Measurements from ENCODE around the gene FAU.
"Not testable (repeated sequence)": the region's sequence is repeated elsewhere in the genome, so short reads cannot be mapped to it uniquely, and the experiment has no call there.

FAU gene

DNA sequence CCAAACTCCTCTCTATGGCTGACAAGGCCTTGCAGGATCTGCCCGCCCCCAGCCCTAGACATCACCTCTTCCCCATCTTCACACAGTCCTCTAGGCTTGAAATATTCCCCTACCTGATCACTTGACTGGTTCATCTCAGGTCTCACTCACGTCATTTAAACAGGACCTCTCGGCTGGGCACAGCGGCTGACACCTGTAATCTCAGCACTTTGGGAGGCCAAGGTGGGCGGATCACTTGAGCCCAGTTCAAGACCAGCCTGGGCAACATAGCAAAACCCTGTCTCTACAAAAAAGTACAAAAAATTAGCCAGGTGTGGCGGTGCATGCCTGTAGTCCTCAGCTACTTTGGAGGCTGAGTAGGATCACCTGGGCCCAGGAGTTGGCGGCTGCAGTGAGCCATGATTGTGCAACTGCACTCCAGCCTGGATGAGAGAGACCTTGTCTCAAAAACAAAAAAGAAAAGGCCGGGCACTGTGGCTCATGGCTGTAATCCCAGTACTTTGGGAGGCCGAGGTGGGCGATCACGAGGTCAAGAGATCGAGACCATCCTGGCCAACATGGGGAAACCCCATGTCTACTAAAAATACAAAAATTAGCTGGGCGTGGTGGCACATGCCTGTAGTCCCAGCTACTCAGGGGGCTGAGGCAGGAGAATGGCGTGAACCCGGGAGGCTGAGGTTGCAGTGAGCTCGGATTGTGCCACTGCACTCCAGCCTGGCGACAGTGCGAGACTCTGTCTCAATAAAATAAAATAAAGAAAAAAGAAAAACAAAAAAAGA lies 2.9 kb downstream of the FAU start:
- not testable (repeated sequence) for DNase-seq

DNA sequence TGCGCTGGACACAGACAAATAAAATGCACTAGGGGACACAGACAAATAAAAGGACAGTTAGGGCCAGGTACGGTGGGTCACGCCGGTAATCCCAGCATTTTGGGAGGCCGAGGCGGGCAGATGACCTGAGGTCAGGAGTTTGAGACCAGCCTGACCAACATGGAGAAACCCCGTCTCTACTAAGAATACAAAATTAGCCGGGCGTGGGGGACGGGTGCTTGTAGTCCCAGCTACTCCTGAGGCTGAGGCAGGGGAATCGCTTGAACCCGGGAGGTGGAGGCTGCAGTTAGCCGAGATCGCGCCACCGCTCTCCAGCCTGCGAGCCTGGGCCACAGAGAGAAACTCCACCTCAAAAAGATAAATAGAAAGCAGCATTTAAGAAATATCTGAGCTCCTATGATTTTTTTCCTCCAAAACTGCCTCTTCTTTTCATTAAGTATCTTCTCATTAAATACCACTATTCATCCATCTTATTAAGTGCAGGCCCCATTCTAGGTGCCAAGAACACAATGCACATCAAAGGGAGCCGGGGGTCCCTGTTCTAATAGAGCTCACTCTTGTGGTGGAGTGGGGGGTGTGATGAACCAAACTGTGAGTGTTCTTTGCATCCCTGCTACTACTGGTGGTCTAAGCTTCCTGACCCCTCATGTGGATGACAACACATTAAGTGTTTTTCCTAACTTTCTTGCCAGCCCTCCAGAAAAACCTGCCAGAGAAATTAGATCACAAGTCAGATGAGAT lies 3.7 kb downstream of the FAU start:
- no peak for DNase-seq

DNA sequence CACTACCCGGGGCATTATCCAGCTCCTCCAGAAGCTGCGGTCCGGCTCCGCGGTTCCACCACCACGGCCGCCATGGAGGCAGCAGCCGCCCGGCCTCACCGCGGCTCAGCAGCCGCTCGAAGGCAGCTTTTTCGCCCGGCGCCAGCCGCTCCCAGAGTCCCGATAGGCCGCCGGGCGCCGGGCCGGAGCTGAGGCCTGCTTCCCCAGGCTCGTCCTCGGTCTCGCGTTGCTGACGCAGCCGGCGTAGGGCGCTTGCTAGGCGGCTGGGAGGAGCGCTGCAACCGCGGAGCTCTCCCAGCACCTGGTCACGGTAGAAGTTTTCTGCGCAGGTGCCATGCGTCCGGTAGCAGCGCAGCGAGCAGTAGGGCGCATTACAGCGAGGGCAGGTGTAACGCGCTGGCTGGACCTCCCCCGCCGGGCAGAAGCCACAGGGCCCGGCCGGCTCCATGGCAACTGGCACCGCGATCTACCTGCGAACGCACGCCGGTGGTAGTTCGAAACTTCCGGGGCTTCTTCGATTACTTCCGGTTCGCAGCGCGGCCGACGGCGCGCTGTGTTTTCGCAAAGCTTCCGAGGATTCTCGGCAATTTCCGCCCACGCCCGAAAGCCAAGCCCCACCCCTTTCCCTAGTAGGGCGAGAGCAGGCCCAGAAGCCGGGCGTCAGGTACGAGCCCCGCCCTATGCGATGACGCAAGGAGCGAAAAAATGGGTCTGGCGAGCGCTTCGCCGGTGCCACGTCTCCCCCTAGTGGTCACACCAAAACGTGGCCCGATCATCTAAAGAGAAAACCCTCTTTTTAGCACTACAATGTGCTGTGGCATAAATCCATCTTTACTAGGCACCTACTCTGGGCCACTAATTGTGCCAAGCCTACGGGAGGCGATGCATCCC lies 4.5 kb downstream of the FAU start, which contains the start of gene ZNHIT2:
Gene ZNHIT2 (minus strand): TSS at position 496 of the 891 bp plus-strand sequence. CDS start 48 bp downstream, at position 448.
- peak; percentile 100 for DNase-seq

DNA sequence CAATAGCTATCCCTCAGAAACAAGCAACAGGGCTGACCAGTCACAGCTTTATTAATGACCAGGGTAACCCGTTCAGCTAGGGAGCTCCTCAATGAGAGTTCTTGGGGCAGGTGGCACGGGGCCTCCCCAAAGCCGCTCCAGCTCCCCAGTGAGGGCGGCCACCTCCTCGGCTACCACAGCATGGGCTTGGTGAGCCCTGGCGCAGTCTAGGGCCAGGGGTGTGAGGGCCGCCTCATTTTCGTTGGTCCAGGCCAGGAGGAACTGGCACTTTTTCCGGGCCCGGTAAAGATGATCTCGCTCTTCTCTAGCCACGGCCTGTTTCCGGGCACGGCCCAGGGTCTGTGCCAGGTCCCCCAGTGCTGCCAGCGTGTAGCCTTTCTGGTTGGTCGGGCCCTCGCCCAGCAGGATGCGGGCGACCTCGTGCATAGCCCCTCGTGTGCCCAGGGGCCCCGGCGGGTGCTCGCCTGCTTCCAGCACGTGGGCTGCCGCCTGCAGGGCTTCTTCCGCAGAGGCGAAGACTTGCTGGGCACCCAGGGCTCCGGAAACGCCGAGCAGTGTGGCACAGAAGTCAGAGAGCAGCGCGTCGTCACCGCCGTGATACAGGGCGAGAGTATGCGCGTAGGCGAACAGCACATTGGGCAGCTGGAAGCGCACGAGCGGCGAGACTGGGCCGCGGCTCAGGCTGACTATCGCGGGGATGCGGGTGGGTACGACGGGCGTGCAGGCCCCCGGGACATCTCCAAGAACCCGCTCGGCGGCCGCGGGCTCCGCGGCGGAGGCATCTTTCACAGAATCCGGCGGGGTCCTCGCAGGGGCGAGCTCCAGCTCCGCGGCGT lies 5.3 kb downstream of the FAU start:
- peak; percentile 73 for DNase-seq

- DNase-seq, result no peak
Observed at GRCh38 chr11:65115361-65116082, 6.4 kb downstream of the FAU start.

DNA sequence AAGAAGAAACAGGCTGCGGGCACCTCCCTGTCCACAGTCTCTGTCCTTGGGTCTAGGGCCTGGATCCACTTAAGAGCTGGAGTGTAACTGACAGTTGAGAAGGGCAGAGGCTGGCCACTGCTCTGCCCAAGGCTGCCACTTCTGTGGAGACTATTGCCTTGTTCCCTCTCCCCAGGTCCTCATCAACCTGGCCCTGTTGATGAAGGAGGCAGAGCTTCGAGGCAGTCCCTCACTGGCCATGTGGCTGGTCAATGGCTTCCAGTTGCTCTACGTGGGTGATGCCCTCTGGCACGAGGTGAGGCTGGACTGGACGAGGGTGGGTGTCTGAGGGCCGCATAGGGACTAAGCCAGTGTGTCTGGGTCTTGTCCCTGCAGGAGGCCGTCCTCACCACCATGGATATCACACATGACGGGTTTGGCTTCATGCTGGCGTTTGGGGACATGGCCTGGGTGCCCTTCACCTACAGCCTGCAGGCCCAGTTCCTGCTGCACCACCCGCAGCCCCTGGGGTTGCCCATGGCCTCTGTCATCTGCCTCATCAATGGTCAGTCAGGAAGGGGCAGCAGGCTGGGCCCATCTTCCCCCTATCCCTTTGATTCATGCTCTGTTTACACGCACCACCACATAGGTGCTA lies 7.3 kb downstream of the FAU start:
- DNase-seq, result no peak

- no peak for DNase-seq
Observed at GRCh38 chr11:65113839-65114238, 8.1 kb downstream of the FAU start.

DNA sequence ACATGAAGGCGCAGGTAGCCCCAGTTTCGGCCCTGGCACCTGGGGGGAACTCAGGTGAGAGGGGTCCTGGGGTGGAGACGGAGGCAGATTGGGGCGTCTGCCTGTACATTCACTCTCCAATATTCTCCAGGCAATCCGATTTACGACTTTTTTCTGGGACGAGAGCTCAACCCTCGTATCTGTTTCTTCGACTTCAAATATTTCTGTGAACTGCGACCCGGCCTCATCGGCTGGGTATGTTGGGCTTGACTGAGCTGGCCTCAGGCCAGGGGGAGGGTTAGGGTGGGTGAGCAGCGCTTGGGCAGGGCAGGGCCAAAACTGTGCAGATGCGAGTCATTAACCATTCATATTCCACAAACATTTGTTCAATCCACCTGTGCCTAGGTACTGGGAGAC lies 8.6 kb downstream of the FAU start:
- no peak for DNase-seq

GRCh38 chr11:65112546-65113360 lies 9.2 kb downstream of the FAU start:
- peak; percentile 75 for DNase-seq

DNA sequence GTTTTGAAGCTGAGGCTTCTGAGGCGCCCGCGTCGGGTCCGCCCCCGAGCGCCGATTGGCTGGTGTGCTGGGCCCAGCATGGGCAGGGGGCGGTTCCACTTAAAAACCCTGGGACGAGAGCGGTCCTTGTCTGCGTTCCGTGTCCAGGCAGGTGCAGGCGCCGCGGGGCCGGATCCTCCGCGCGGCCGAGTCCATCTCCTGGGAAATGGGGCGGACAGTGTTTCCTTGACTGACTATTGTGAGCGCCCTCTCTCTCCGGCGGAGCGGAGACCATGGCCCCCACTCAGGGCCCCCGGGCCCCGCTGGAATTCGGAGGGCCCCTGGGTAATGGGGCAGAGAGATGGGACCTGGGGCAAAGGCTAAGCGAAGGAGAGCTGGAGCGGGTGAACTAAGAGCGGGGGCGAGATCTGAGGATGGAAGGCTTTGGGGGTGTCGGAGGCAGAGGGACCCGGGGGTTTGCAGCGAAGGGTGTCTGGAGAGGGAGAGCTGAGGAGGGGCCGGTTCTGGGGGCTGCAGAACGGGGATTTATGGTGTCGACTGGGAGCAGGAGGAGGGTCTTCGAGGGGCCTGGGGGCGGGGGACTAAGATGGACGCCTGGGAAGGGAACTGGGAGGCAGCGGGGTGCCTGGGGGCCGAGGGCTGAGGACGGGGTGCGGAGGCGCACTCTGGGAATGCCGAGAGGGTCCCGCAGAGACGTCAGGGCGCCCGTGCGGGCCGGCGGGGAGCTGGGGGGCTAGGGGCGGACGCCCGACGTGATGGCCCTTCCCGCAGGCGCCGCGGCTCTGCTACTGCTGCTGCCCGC lies 10.0 kb downstream of the FAU start, which contains the start of gene TM7SF2:
Gene TM7SF2 (plus strand): TSS at position 129 of the 802 bp plus-strand sequence. CDS start 144 bp downstream, at position 273.
- DNase-seq, result peak; percentile 93

GRCh38 chr11:65111159-65111743 lies 10.7 kb downstream of the FAU start:
- no peak for DNase-seq

DNA sequence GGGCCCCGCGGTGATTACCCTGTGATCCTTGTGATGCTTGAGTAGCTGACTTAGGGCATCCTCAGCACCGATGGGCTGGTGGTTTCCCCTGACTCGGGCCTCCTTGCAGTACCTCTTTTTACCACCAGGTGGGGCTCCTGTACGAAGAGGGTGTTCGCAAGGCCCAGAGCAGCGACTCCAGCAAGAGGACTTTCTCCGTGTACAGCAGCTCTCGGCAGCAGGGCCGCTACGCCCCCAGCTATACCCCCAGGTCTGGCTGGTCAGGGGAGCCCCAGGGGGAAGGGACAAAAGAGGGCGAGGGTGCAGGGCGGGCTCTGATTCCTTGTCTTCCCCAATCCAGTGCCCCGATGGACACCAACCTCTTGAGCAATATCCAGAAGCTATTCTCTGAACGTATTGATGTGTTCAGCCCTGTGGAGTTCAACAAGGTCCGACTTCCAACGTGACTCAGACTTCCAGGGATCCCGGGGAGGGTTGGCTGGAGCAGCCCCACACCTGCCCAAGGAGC lies 11.5 kb downstream of the FAU start:
- peak; percentile 97 for DNase-seq

- DNase-seq, result no peak
Observed at GRCh38 chr11:65109231-65110198, 12.4 kb downstream of the FAU start.

DNA sequence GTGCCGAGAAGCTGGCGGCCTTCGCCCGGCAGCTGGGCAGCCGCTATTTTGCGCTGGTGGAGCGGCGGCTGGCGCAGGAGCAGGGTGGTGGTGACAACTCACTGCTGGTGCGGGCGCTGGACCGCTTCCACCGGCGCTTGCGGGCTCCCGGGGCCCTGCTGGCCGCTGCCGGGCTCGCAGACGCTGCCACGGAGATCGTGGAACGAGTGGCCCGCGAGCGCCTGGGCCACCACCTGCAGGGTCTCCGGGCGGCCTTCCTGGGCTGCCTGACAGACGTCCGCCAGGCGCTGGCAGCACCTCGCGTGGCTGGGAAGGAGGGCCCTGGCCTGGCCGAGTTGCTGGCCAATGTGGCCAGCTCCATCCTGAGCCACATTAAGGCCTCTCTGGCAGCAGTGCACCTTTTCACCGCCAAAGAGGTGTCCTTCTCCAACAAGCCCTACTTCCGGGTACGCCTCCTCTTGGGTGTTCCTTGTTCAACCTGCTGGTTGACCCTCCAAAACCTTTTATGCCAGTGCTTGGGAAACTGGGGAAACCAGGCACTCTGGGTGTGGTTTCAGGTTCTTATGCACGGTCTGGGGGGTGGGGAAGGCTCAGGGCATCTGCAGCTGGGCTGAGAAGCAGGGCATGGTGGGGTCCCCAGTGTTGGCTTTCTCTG lies 13.3 kb downstream of the FAU start:
- no peak for DNase-seq

DNA sequence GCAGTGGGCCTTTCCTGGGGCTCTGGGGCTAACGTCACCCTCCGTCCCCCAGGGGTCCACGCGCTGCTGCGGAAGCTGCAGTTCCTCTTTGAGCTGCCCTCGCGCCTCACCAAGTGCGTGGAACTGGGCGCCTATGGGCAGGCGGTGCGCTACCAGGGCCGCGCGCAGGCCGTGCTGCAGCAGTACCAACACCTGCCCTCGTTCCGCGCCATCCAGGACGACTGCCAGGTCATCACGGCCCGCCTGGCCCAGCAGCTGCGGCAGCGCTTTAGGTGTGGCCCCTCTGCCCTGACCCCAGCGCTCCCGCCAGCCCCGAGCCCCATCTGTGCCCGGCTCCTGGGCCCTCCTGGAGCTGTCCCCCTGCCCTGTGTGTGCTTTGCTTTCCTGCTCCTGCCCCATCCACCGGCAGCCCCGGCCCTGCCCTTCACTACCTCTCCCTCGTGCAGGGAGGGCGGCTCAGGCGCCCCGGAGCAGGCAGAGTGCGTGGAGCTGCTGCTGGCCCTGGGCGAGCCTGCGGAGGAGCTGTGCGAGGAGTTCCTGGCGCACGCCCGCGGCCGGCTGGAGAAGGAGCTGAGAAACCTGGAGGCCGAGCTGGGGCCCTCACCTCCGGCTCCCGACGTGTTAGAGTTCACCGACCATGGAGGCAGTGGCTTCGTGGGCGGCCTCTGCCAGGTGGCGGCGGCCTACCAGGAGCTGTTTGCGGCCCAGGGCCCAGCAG lies 14.0 kb downstream of the FAU start:
- no peak for DNase-seq

- no peak for DNase-seq
Observed at GRCh38 chr11:65107078-65107477, 14.9 kb downstream of the FAU start.

Data from stimulated activated CD4-positive, alpha-beta T cell treated with anti-CD3 and anti-CD28 coated beads, Interleukin-4, amount 100 ng/mL, for 24 hours (primary cell).